Stimulated activated naive CD8-positive, alpha-beta T cell treated with anti-CD3 and anti-CD28 coated beads, Interleukin-15, amount 100 ng/mL, for 72 hours (primary cell): ENCODE measurements around the gene TRPM8.

Source experiments
- ATAC-seq: fragments of 150-1000 bp; cut with Tn5 transposase; 2 replicates; pipeline ENCODE4 v1.10.0; 2021; ENCODE audit warnings: mild to moderate bottlenecking, moderate library complexity
- DNase-seq, 2 donors: peaks; one replicate each; pipeline ENCODE4 v3.0.0; 2021 to 2022
- H3K27ac Mint-ChIP-seq, 2 donors: one replicate each; pipeline ENCODE4 v1.8.0; 2022; ENCODE audit warnings: mild to moderate bottlenecking in 2 of 2, mixed read lengths in 2 of 2, moderate library complexity in 2 of 2
- H3K27me3 Mint-ChIP-seq: one replicate; pipeline ENCODE4 v1.8.0; 2022; ENCODE audit warnings: mixed read lengths
- H3K4me1 Mint-ChIP-seq: one replicate; pipeline ENCODE4 v1.8.0; 2022; ENCODE audit warnings: mild to moderate bottlenecking, mixed read lengths
- H3K4me3 Mint-ChIP-seq, 2 donors: one replicate each; pipeline ENCODE4 v1.8.0; 2022; ENCODE audit warnings: mild to moderate bottlenecking in 2 of 2, mixed read lengths in 2 of 2, moderate library complexity in 1 of 2
- H3K9me3 Mint-ChIP-seq, 2 donors: one replicate each; pipeline ENCODE4 v1.8.0; 2022; ENCODE audit warnings: mixed read lengths in 2 of 2

TRPM8 gene

DNA sequence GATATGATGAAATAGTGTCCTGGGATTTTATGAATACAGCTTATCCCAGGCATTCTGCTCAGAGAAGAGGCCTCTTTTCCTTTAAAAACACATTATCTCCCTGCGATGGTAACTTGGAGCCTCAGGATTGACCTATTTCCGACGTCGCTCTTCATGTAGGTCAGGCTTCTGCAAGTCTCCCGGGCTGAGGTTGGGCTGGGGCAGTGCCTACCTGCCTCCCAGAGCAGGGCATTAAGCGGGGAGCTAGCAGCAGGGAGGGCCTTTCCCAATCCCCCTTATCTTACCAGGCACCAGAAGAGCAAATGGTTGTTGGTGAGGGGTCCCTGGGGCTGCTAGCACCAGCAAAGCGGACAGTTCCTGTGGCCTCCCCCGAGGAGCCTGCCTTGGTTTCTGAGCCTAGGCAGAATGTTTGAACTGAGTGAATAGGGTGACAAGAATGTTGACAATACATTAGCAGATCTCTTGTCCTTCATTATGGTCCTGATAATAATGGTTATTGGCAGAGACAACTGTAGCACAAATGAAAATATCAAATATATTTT, 60.2 kb downstream of the TRPM8 start:
- H3K9me3 Mint-ChIP-seq: no peaks in the 10 kb centered on the region
- peaks cover 50% of the 10 kb centered on the region for H3K4me1 Mint-ChIP-seq
- H3K27me3 Mint-ChIP-seq: no peaks in the 10 kb centered on the region
- no peak overlapping the region for H3K4me3 Mint-ChIP-seq
- DNase-seq (no peak), ATAC-seq (no peak)
- H3K27ac Mint-ChIP-seq: no peak overlapping the region

DNA sequence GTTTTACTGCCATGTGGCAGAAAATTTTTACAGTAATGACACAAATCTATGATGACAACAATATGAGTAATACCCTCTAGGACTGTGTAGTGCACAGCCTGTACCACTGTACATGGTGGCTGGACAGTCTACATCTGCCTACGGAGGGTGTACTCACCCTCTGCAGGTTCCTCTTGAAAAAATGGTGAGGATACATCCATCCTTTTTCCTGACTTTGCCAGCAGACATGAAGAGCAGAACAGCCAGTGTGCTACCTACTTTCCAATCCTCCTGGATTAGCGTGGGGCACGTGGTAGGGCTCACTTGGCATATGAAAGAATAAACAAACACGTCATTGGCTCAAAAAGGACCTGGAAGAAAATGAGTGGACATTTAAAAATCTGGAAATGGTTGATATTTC, 62.6 kb downstream of the TRPM8 start:
- ATAC-seq (peak; percentile 59), DNase-seq (no peak)
- Mint-ChIP-seq H3K4me1 (peaks cover 46% of the 10 kb centered on the region), H3K4me3 (no peak overlapping the region), H3K27me3 (no peaks in the 10 kb centered on the region), H3K9me3 (peaks cover 0 to under 1% of the 10 kb centered on the region in 2 donors), H3K27ac (no peak overlapping the region)

DNA sequence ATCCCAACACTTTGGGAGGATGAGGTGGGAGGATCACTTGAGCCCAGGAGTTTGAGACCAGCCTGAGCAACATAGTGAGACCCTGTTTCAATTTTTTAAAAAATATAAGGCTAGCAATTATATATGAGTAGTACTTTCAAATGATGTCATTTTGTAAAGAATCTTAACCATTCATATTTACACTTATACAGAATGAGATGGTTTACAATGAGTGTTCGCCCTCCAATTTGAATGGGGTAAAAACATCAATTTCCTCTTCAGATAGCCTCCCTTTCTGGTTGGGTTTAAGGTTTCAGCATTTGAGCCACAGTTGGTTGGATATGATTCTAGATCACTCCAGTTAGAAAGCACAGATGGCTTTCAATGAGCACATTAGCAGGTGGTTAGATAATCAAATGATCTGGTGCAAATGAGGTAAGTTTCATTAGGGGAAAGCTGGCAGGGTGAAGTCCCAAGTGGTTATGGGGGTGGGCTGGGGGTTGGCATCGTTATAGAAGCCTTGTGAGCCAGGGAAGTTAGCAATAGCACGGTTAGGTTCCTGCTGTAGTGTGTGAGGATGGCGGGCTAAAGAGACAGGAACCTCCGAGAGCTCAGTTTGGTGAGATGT, 63.9 kb downstream of the TRPM8 start:
- H3K4me3 Mint-ChIP-seq: no peak overlapping the region
- peak; percentile 86 for ATAC-seq
- H3K4me1 Mint-ChIP-seq: peaks cover 44% of the 10 kb centered on the region
- H3K27ac Mint-ChIP-seq: no peak overlapping the region
- H3K27me3 Mint-ChIP-seq: no peaks in the 10 kb centered on the region
- peaks cover 0 to 12% of the 10 kb centered on the region in 2 donors for H3K9me3 Mint-ChIP-seq
- peak in 1 of 2 donors; percentile 39 for DNase-seq

DNA sequence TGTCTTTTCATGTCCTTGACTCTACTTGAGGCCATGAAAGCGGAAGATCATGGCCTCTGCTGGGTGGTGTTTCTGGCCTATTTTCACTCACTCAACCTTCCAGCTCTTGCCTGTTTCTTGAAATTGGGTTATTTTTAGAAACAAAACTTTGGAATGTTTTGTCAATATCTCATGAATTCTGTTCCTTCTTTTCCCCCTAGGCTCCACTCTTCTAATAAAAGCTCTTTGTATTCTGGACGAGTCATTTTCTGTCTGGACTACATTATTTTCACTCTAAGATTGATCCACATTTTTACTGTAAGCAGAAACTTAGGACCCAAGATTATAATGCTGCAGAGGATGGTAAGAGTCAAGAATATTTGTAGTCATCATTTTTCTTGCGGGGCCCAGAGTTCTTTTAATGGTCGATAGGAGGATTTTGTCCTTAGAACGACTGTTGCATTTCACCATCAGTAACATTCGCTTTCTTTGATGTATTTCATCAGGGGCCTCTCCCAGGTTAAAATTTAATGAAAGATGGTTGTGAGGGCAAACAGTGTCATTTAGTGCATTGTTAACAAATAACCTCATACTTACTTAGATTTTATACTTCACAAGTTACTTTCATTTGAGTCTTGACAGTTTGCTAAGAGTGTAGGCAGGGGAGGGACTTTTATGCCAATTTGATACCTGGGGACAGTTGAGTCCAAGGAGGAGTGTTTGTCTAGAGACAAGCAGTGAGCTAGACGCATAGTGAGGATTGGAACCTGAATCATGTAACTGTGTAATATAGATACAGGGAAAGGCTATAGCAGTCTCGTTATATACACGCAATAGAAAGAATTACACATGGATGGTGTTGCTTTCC, 64.6 kb downstream of the TRPM8 start:
- ATAC-seq (no peak), DNase-seq (no peak)
- Mint-ChIP-seq H3K27me3 (no peaks in the 10 kb centered on the region), H3K9me3 (peaks cover 0 to 12% of the 10 kb centered on the region in 2 donors), H3K27ac (no peak overlapping the region), H3K4me1 (peaks cover 38% of the 10 kb centered on the region), H3K4me3 (no peak overlapping the region)

DNA sequence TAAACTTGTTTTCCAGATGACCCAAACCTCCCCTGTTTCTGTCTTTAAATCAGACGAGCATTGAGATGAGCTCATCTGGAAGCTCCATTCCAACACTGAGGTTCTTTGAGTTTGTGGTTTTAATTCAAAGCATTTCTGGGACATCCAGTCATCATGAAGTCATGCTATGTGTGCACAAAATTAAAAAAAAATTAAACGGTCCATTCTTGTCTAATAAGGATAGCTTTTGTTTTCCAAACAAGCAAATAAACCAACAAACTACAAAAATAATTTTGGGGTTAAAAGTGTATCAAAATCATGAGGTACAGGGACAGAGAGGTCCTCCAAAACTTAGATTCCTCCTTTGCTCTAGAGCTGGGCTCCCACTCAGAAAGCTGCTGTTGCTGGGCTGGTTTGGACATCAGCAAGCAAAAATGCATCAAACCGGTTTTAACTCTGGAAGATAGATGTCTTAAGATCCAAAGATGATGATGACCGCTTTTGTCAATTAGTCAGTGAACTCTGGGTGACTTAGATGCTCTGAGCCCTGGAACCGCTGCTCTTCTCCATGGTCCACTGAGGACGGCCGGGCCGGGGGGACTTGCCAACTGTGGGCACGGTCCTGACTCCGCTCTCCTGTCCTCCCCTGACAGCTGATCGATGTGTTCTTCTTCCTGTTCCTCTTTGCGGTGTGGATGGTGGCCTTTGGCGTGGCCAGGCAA, 65.4 kb downstream of the TRPM8 start:
- Mint-ChIP-seq H3K27me3 (no peaks in the 10 kb centered on the region), H3K9me3 (peaks cover 0 to 12% of the 10 kb centered on the region in 2 donors), H3K27ac (no peak overlapping the region), H3K4me3 (no peak overlapping the region), H3K4me1 (peaks cover 32% of the 10 kb centered on the region)
- ATAC-seq (no peak), DNase-seq (no peak)

DNA sequence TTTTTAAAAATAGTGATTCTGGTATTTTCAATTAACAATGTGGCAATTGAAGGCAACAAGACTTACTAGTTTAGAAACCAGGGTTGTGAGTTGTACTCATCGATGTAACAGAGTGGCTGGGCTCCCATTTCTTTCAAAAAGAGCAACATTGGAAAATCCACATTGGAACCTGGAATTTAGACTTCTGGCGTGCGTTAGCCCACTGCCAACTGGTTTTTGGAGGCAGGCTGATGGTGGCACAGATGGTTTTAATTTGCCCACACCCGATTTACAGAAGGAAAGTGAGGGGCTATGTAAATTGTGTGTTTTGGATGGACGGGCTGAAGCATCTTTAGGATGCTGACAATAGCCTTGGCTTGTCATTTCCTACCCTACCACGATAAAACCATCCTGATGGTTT, 66.3 kb downstream of the TRPM8 start:
- Mint-ChIP-seq H3K9me3 (peaks cover 7 to 20% of the 10 kb centered on the region in 2 donors), H3K27ac (no peak overlapping the region), H3K4me1 (peaks cover 35% of the 10 kb centered on the region), H3K27me3 (no peaks in the 10 kb centered on the region), H3K4me3 (no peak overlapping the region)
- DNase-seq: no peak
- no peak for ATAC-seq

DNA sequence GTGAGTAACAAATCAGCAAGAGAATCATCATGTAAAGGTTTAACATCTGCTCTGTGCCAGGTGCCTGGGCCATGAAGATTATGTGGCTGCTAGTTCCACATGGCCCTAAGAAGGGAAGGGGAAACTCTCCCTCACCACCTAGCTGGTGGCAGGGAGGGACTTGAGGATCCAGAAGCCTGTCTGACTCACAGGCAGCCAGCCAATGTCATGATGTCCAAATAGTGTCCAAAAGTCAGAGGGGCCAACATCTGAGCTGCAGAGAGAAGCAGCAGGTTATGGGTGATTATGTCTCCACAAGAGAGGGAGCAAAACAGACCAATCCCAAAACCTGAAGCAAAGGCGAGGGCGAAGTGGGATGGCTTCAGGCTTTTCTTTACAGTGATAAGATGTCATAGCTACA, 71.4 kb downstream of the TRPM8 start:
- ATAC-seq (no peak), DNase-seq (no peak)
- Mint-ChIP-seq H3K9me3 (peaks cover 7 to 22% of the 10 kb centered on the region in 2 donors), H3K4me1 (peaks cover 52% of the 10 kb centered on the region), H3K27me3 (no peaks in the 10 kb centered on the region), H3K27ac (no peak overlapping the region), H3K4me3 (peak overlapping the region in 1 of 2 donors; percentile 3)

DNA sequence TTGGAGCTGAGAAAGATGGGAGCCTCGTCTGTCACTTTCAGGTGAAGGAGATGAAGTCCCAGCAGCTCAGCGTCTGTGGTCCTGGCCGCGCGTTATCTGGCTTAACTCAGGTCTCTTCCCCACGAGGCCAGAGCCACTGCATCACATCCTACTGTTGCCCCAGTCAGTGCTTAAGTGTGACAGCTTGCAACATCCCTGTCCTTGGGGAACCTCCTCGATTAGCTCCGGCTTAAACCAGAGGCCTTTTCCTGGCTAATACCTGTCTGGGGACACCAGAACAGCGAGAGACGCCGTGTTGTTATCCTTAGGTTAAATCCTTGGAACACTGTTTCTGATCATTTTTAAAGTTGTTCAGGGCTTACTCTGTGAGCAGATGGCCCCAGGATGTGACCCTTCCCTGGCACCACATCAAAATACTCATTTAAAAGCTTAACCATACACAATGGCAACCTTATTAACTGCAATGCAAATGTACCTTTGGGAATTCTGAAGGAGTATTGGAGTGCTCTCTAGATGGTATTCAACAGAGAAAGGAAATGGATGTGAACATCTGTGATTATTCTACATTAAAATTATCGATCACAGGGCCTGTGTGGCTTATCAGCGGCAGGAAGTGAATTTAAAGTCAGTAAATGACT, 72.2 kb downstream of the TRPM8 start:
- H3K27me3 Mint-ChIP-seq: no peaks in the 10 kb centered on the region
- H3K27ac Mint-ChIP-seq: peak overlapping the region in 1 of 2 donors; percentile 36
- H3K4me3 Mint-ChIP-seq: peak overlapping the region in 1 of 2 donors; percentile 18
- DNase-seq: no peak
- peaks cover 7 to 22% of the 10 kb centered on the region in 2 donors for H3K9me3 Mint-ChIP-seq
- peaks cover 52% of the 10 kb centered on the region for H3K4me1 Mint-ChIP-seq
- no peak for ATAC-seq

DNA sequence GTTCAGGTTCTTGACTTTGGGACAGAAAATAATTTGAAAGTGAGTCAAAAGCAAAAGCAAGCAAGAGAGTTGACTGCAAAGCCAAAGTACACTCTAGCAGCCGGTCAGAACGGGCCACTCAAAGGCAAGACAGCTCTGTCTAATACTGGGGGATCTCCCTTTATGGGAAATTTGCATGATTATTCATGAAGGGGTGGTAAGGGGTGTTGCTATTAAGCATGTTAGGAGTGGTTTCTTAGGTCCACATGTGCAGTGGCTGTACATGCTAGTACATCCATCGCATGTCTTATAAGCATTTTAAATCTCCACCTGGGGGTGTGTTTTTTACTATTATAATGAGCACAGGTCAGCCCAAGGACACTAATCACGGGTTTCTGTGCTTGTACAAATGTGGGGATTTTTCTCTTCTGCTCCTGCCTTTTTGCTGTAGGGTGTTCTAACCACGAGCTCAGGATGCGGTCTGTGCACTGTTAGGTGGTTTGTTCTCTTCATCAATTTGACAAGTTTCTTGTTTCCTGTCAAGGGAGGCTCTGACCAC, 73.2 kb downstream of the TRPM8 start:
- peak overlapping the region; percentile 18 to 44 for H3K4me3 Mint-ChIP-seq
- H3K27me3 Mint-ChIP-seq: no peaks in the 10 kb centered on the region
- H3K4me1 Mint-ChIP-seq: peaks cover 62% of the 10 kb centered on the region
- H3K27ac Mint-ChIP-seq: peak overlapping the region in 1 of 2 donors; percentile 23
- ATAC-seq (peak; percentile 95), DNase-seq (peak; percentile 73 to 81)
- H3K9me3 Mint-ChIP-seq: peaks cover 7 to 16% of the 10 kb centered on the region in 2 donors

DNA sequence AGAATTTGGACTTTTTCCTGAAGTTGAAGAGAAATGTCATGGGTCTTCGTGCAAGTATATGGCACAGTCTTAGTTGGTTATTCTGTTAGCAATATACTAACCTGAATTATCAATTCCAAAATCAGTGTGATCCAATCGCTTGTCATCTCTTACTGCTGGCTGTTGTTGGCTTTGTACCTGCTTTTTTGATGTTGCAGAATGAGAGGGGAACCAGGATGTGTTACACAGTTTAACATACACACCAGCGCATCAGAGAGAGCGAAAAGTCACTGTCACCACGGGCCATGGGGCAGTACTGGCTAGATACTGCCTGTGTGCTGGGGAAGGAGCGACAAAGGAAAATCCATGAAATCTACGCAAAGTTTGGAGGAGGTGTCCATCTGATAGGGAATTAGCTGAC, 74.0 kb downstream of the TRPM8 start:
- peak overlapping the region; percentile 16 to 58 for H3K4me3 Mint-ChIP-seq
- H3K4me1 Mint-ChIP-seq: peaks cover 69% of the 10 kb centered on the region
- ATAC-seq (no peak), DNase-seq (no peak)
- no peak overlapping the region for H3K27ac Mint-ChIP-seq
- no peaks in the 10 kb centered on the region for H3K27me3 Mint-ChIP-seq
- peaks cover 7 to 10% of the 10 kb centered on the region in 2 donors for H3K9me3 Mint-ChIP-seq

DNA sequence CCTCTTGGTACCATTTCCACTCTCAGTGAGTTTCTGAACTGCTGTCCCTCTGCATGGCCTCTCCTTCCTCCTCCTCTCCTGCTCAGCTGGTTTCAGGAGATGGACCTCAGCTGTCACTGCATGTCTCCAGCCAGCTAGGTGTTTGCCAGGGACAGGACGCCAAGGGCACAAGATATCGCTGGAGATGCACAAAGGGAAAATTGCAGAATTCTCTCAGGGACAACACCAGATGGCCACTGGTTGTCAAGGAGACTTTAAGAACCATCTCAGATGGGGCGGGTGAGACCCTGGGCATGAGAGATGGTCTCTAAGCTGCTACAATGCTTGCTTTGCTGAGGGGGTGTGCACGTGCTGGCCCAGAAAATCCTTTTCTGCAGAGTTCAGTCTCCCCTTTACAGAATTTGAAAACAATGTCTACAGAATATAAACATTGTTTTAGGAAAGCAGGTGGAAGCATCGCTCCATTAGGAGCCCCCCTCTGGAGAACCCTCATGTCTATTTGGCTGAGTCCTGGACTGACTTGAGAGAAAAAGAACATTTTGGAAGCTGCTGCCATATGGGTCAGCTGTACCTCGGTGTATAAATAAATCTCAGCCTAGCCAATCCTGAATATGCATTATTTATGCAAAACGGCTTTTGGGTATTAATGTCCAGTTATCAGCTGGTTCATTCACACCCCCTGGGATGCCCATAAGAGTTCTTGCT, 75.5 kb downstream of the TRPM8 start:
- Mint-ChIP-seq H3K9me3 (peaks cover 6 to 10% of the 10 kb centered on the region in 2 donors), H3K4me3 (no peak overlapping the region), H3K27me3 (no peaks in the 10 kb centered on the region), H3K27ac (no peak overlapping the region), H3K4me1 (peaks cover 82% of the 10 kb centered on the region)
- DNase-seq: no peak
- ATAC-seq: no peak

DNA sequence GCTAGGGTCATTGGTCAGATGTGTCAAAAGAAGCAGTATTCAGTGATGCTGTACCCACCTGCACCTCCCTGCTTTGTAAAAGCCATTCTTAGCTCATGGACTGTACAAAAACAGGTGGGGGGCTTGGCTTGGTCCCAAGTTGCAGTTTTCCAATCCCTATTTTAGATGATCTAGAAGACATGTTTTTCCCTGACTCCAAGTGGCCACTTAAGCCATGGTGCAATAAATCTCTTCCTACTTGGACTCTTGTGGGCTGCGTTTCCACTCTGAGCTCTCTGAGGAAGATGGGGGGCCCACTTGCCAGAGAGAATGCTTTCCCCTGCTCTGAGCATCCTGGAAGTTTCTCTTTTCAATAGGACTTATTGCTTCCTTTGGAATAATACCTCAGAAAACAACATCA, 76.3 kb downstream of the TRPM8 start:
- H3K4me1 Mint-ChIP-seq: peaks cover 80% of the 10 kb centered on the region
- no peaks in the 10 kb centered on the region for H3K27me3 Mint-ChIP-seq
- H3K9me3 Mint-ChIP-seq: peaks cover 0 to 2% of the 10 kb centered on the region in 2 donors
- DNase-seq: no peak
- no peak overlapping the region for H3K4me3 Mint-ChIP-seq
- ATAC-seq: no peak
- no peak overlapping the region for H3K27ac Mint-ChIP-seq

DNA sequence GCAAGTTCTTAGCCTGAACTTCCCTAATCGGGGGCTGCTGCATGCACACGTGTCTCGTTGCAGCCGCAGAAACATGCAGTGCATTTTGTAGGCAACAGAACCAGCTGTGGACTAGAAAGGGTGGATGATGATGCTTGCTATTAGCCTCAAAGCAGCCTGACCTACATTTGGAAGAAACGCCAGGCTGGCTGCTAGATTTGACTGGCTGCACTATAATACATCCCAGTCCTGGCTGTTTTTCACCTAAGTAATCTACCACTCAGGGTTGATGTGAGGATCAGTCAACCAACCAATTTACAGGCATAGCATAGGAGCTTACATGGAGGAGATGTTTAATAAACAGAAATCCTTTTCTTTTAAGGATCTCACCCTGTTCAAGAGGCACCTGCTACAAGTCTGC, 77.0 kb downstream of the TRPM8 start:
- Mint-ChIP-seq H3K4me3 (no peak overlapping the region), H3K27me3 (no peaks in the 10 kb centered on the region), H3K4me1 (peaks cover 80% of the 10 kb centered on the region), H3K9me3 (no peaks in the 10 kb centered on the region), H3K27ac (no peak overlapping the region)
- ATAC-seq: no peak
- no peak for DNase-seq

DNA sequence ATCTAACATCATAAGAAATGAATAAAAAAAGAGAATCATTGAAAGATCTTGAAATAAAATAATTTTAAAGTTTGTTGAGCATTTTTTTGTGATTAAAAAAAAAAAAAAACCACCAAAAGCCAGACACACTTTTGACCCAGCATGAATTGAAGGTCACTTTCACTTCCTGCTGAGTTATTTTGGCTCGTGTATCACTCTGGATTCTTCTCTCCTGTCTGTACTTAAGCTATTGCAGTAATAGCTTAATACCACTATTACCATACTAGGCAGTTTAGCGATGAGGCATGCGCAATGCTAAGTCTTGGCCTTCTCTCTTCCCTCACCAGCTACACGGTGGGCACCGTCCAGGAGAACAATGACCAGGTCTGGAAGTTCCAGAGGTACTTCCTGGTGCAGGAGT, 78.8 kb downstream of the TRPM8 start:
- Mint-ChIP-seq H3K27me3 (no peaks in the 10 kb centered on the region), H3K4me3 (peak overlapping the region in 1 of 2 donors; percentile 21), H3K4me1 (peaks cover 73% of the 10 kb centered on the region), H3K9me3 (no peaks in the 10 kb centered on the region), H3K27ac (no peak overlapping the region)
- DNase-seq (no peak), ATAC-seq (peak; percentile 74)
